GM13977 (cell line): Measurements from ENCODE around the gene SEC11C.

ENCODE experiments used
- DNase-seq: peaks from one replicate; pipeline ENCODE4 v3.0.0; 2012; ENCODE audit warnings: low spot score
- in situ Hi-C: fragments of 300-500 bp; cut with MboI; formaldehyde crosslinking; loops from one replicate; pipeline ENCODE4 v1.12.0; 2022; ENCODE audit warnings: low sequenced_read_pairs, low pct_unique_long_range_greater_than_20kb, mixed read lengths, inconsistent platforms; ENCODE audit not compliant: unreplicated experiment
- TF ChIP-seq, protein P1 (sequence below): IDR thresholded peaks from 2 replicates; pipeline ENCODE4 v1.5.1; 2012; ENCODE audit warnings: mild to moderate bottlenecking, control low read depth; ENCODE audit not compliant: insufficient read depth; ENCODE audit errors: extremely low read depth, missing control alignments

The SEC11C gene

DNA sequence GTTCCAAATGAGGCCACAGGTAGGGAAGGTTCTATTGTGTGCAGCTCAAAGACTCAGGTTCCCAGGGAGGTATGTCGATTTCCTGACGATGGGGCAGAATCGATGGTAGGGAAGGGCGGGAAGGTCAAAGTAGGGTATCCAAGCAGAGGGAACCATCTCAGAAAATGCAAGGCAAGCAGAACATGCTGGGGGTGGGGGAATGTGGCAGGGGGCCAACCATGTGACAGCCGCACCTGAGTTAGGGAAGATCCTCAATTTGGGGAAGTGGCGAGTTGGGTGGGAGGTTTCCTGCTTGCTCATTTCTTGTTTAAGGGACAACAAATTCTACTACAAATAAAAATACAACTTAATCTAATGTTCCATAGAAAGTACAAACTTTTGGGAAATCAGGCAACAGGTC, 58.5 kb downstream of the SEC11C start:
- in situ Hi-C loops, result no loop called here
- TF ChIP-seq, protein P1, sequence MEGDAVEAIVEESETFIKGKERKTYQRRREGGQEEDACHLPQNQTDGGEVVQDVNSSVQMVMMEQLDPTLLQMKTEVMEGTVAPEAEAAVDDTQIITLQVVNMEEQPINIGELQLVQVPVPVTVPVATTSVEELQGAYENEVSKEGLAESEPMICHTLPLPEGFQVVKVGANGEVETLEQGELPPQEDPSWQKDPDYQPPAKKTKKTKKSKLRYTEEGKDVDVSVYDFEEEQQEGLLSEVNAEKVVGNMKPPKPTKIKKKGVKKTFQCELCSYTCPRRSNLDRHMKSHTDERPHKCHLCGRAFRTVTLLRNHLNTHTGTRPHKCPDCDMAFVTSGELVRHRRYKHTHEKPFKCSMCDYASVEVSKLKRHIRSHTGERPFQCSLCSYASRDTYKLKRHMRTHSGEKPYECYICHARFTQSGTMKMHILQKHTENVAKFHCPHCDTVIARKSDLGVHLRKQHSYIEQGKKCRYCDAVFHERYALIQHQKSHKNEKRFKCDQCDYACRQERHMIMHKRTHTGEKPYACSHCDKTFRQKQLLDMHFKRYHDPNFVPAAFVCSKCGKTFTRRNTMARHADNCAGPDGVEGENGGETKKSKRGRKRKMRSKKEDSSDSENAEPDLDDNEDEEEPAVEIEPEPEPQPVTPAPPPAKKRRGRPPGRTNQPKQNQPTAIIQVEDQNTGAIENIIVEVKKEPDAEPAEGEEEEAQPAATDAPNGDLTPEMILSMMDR, result no peak
- DNase-seq, result no peak

DNA sequence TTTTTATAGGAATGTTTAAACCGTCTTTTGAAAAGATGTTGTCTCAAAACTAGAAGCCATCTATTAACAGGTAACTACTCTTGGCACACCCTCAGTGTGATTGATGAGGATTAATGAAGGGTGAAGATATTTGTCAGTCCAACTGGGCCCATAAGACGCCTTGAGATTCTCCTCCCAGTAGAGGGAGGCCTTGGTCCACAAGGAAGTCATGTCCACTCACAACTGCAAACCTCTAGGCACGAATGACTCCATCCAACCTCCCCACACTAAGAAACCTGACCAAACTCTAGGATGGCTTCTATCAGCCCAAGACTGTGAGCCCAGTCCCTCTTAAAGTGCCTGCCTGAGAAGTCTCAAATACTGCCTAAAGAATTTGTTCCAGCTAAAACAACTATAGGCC, 61.1 kb downstream of the SEC11C start:
- DNase-seq, result no peak
- in situ Hi-C loops, result no loop called here
- TF ChIP-seq, protein P1, result no peak

DNA sequence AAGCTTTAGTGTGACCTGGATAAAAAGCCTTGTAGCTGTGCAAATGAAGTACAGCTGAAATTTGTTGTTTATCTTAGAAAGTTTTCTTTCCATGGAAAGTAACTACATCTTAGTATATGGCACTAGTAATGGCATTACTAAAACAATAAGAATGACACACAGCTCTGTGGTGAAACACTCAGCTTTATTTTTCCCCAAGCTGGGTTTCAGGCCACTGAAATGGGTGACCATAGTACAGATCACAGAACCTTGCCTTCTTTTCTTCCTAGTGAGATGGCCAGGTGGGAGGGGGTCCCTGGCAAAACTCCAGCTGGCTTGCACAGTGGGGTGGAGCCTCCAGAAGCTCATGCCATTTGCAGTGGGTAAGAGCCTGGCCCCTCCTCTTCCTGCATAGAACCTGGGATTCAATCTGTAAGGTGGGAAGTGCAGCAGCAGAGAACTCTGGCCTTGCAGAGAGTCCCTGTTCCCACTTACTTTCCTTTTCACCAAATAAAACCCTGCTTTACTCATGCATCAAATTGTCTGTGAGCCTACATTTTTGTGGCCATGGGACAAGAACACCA, 62.7 kb downstream of the SEC11C start:
- in situ Hi-C loops, result no loop called here
- DNase-seq, result no peak
- TF ChIP-seq, protein P1, result no peak

DNA sequence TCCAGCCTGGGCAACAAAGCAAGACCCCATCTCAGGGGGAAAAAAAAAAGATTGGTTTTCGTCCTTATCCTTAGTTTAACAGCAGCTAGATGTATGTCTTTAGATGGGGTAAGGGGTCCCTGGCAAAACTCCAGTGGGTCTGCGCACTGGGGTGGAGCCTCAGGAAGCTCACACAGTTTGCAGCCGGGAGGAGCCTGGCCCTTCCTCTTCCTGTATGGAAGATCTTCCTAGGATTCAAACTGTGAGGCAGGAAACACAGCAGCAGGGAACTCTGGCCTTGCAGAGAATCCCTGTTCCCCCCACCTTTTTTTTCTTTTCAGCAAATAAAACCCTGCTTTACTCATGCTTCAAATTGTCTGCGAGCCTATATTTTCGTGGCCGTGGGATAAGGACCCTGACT, 67.8 kb downstream of the SEC11C start:
- in situ Hi-C loops, result no loop called here
- TF ChIP-seq, protein P1, result no peak
- DNase-seq, result no peak
